HCT116 (cell line): ENCODE data around the gene PEX12. TPM values are rescaled to one million over a fixed set of nuclear protein-coding genes. Genes with fewer than 3 reads are reported as not detected.

ENCODE experiments used
- ATAC-seq: fragments of 200-7000 bp; cut with Tn5 transposase; 2 replicates; pipeline ENCODE4 v1.9.1; 2020; ENCODE audit warnings: mild to moderate bottlenecking, moderate library complexity
- BruUV-seq: library from RNA; stranded (reverse); fragments of 400-500 nt; replicated peaks from 2 replicates; lab custom pipeline; 2021; lab: Mats Ljungman, UMichigan
- CTCF ChIA-PET: fragments of 300-600 bp; sonication (Branson Sonifier 250); formaldehyde crosslinking; loops from one replicate; lab custom pipeline; 2021; ENCODE audit warnings: antibody characterized with exemption; lab: Charles Lee
- POLR2A ChIA-PET: fragments of 300-600, 350-600 bp; sonication (Branson Sonifier 250); formaldehyde crosslinking; loops from one replicate; lab custom pipeline; 2021; ENCODE audit warnings: antibody characterized with exemption; lab: Charles Lee
- RAD21 ChIA-PET, 2 experiments: fragments of 300-600 bp; sonication (Branson Sonifier 250); formaldehyde crosslinking; loops; one replicate each; lab custom pipeline; 2023; ENCODE audit warnings: low total read pairs in 2 of 2; ENCODE audit not compliant: uncharacterized antibody in 2 of 2, unreplicated experiment in 2 of 2, low non-redundant PET in 1 of 2; lab: Charles Lee
- DNase-seq: peaks from one replicate; pipeline ENCODE4 v3.0.0-alpha.2; 2010; ENCODE audit warnings: low read depth, low spot score
- H2AFZ ChIP-seq: fragments of 200-600 bp; shearing (Covaris generic), sonication (generic); 2 replicates; pipeline ENCODE4 v1.6.1; 2017; ENCODE audit warnings: low read depth, mixed run types, mixed read lengths, antibody characterized with exemption, low read length; ENCODE audit not compliant: poor library complexity, severe bottlenecking
- H3K27ac ChIP-seq: 2 replicates; pipeline ENCODE4 v1.5.1; 2012; ENCODE audit warnings: low read depth, low read length
- H3K27me3 ChIP-seq: fragments of 200-600 bp; sonication (generic); 2 replicates; pipeline ENCODE4 v1.6.1; 2016; ENCODE audit warnings: mixed run types, low read length, mixed read lengths; ENCODE audit not compliant: insufficient read depth
- H3K36me3 ChIP-seq, 2 experiments: fragments of 200-500 bp in 1 of 2; fragments of 200-600 bp in 1 of 2; sonication (Bioruptor generic) in 1 of 2; sonication (generic) in 1 of 2; 2 replicates each; pipeline versions ENCODE4 v1.5.1 to v1.6.1; 2014 to 2016; ENCODE audit warnings: low read length in 2 of 2, inconsistent platforms in 1 of 2, mixed read lengths in 1 of 2, mixed run types in 1 of 2; ENCODE audit not compliant: insufficient read depth in 2 of 2, control insufficient read depth in 1 of 2
- H3K4me1 ChIP-seq, 2 experiments: fragments of 200-600 bp in 1 of 2; sonication (generic) in 1 of 2; 2 replicates each; pipeline versions ENCODE4 v1.5.1 to v1.6.1; 2012 to 2017; ENCODE audit warnings: low read length in 2 of 2, inconsistent platforms in 1 of 2, mild to moderate bottlenecking in 1 of 2, mixed read lengths in 1 of 2, mixed run types in 1 of 2, moderate library complexity in 1 of 2; ENCODE audit not compliant: insufficient read depth in 2 of 2, control insufficient read depth in 1 of 2
- H3K4me2 ChIP-seq: fragments of 200-600 bp; sonication (generic); 2 replicates; pipeline ENCODE4 v1.6.1; 2017; ENCODE audit warnings: mixed run types, low read length, mixed read lengths
- H3K4me3 ChIP-seq, 2 experiments: fragments of 200-600 bp in 1 of 2; sonication (generic) in 1 of 2; replicated peaks in 1 of 2; 2 replicates each; pipeline ENCODE4 v1.5.1; 2011 to 2016; ENCODE audit warnings: low read length in 2 of 2, control low read depth in 1 of 2, low read depth in 1 of 2, mild to moderate bottlenecking in 1 of 2, mixed read lengths in 1 of 2, mixed run types in 1 of 2
- H3K79me2 ChIP-seq: fragments of 200-600 bp; sonication (generic); 2 replicates; pipeline ENCODE4 v1.6.1; 2017; ENCODE audit warnings: mild to moderate bottlenecking, mixed run types, low read length, moderate library complexity, mixed read lengths; ENCODE audit not compliant: insufficient read depth
- H3K9ac ChIP-seq: fragments of 200-600 bp; sonication (generic); 2 replicates; pipeline ENCODE4 v1.6.1; 2016; ENCODE audit warnings: low read length, mixed read lengths
- H3K9me2 ChIP-seq: fragments of 200-600 bp; sonication (generic), shearing (Covaris generic); 2 replicates; pipeline ENCODE4 v1.6.1; 2017; ENCODE audit warnings: mixed run types, mild to moderate bottlenecking, moderate library complexity; ENCODE audit not compliant: insufficient read depth
- H3K9me3 ChIP-seq, 2 experiments: fragments of 200-500 bp in 1 of 2; fragments of 200-600 bp in 1 of 2; sonication (Bioruptor generic) in 1 of 2; sonication (generic) in 1 of 2; 2 replicates each; pipeline ENCODE4 v1.6.1; 2014 to 2017; ENCODE audit warnings: low read length in 2 of 2, mixed read lengths in 2 of 2, inconsistent platforms in 1 of 2, low read depth in 1 of 2, mild to moderate bottlenecking in 1 of 2, mixed run types in 1 of 2, moderate library complexity in 1 of 2; ENCODE audit not compliant: control insufficient read depth in 1 of 2, insufficient read depth in 1 of 2
- H4K20me1 ChIP-seq: fragments of 200-600 bp; sonication (generic), shearing (Covaris generic); 2 replicates; pipeline ENCODE4 v1.6.1; 2017; ENCODE audit warnings: mixed run types, mild to moderate bottlenecking, moderate library complexity; ENCODE audit not compliant: insufficient read depth
- ELF1 ChIP-seq: IDR thresholded peaks from 2 replicates; pipeline ENCODE4 v1.6.1; 2012; ENCODE audit warnings: low read depth, borderline replicate concordance
- POLR2AphosphoS5 ChIP-seq: IDR thresholded peaks from 2 replicates; pipeline ENCODE4 v1.6.1; 2011; ENCODE audit warnings: mild to moderate bottlenecking, low read depth, low read length, moderate library complexity
- RAD21 ChIP-seq: IDR thresholded peaks from 2 replicates; pipeline ENCODE4 v1.6.1; 2012; ENCODE audit warnings: low read depth, mild to moderate bottlenecking
- ZNF274 ChIP-seq: fragments of 200-500 bp; sonication (Bioruptor generic); IDR thresholded peaks from 2 replicates; pipeline ENCODE4 v1.6.1; 2014; ENCODE audit warnings: mild to moderate bottlenecking, low read depth, low read length, inconsistent platforms
- intact Hi-C: fragments of 100-400 bp; cut with micrococcal nuclease; formaldehyde crosslinking; loops from 2 replicates; pipeline ENCODE4 v1.10.0; 2022
- total RNA-seq: library from RNA; stranded (reverse); gene quantifications from one replicate; pipeline ENCODE4 v1.2.1, GENCODE V29; 2021; ENCODE audit not compliant: unreplicated experiment
- TF ChIP-seq, protein P1 (sequence below), 3 experiments: fragments of 200-600 bp in 1 of 3; sonication (generic) in 1 of 3; IDR thresholded peaks in 2 of 3; conservative IDR thresholded peaks in 1 of 3; 2 replicates each; pipeline ENCODE4 v1.5.1; 2012 to 2017; ENCODE audit warnings: low read depth in 2 of 3, low read length in 2 of 3, antibody characterized with exemption in 1 of 3, borderline replicate concordance in 1 of 3, control low read depth in 1 of 3, mild to moderate bottlenecking in 1 of 3, mixed read lengths in 1 of 3, mixed run types in 1 of 3, moderate library complexity in 1 of 3; ENCODE audit not compliant: insufficient read depth in 1 of 3

PEX12 gene
- total RNA-seq, 1 experiment from 2014 or later: 5.0 TPM

- ATAC-seq: no peak
- peak overlapping the region; percentile 72 for H2AFZ ChIP-seq
- H3K4me2 ChIP-seq: peak overlapping the region; percentile 89
- H3K9ac ChIP-seq: peak overlapping the region; percentile 85
- RAD21 ChIA-PET: interaction anchor here in 1 of 2 experiments (1.1 kb wide), 1 partner anchor 185 kb away, joined by 3 read pairs; no protein-coding TSS in a partner anchor
- H3K79me2 ChIP-seq: 0 out of 2 replicates have a peak, but pooled peaks cover 4% of the 10 kb centered on the region
- peaks cover 6 to 7% of the 10 kb centered on the region in 2 experiments; a peak in 3 of 4 replicates for H3K36me3 ChIP-seq
- H3K4me1 ChIP-seq: peaks cover 7 to 9% of the 10 kb centered on the region in 2 experiments; a peak in 3 of 4 replicates
- H3K4me3 ChIP-seq: peak overlapping the region; percentile 74 to 94
- intact Hi-C loops: no loop called here
- no peaks in the 10 kb centered on the region for H3K9me2 ChIP-seq
- BruUV-seq: TSS peak; percentile 84
- H3K27ac ChIP-seq: peak overlapping the region; percentile 90
- H3K9me3 ChIP-seq: no peaks in the 10 kb centered on the region
- POLR2A ChIA-PET: interaction anchor here (0.9 to 2.3 kb wide), 6 partner anchors 8 to 230 kb away, joined by 3 to 21 read pairs (median 8); partner anchors contain the start of genes AP2B1 and TAF15
- H4K20me1 ChIP-seq: no peaks in the 10 kb centered on the region
- CTCF ChIA-PET: interaction anchor here (1.4 to 2.0 kb wide), 2 partner anchors 8 to 185 kb away, joined by 6 read pairs; partner anchors contain the start of gene AP2B1
- no peaks in the 10 kb centered on the region for H3K27me3 ChIP-seq
- DNase-seq: no peak
- no peak for TF ChIP-seq POLR2AphosphoS5
- TF ChIP-seq, protein P1, sequence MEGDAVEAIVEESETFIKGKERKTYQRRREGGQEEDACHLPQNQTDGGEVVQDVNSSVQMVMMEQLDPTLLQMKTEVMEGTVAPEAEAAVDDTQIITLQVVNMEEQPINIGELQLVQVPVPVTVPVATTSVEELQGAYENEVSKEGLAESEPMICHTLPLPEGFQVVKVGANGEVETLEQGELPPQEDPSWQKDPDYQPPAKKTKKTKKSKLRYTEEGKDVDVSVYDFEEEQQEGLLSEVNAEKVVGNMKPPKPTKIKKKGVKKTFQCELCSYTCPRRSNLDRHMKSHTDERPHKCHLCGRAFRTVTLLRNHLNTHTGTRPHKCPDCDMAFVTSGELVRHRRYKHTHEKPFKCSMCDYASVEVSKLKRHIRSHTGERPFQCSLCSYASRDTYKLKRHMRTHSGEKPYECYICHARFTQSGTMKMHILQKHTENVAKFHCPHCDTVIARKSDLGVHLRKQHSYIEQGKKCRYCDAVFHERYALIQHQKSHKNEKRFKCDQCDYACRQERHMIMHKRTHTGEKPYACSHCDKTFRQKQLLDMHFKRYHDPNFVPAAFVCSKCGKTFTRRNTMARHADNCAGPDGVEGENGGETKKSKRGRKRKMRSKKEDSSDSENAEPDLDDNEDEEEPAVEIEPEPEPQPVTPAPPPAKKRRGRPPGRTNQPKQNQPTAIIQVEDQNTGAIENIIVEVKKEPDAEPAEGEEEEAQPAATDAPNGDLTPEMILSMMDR (IDR thresholded peaks at IDR 0.05 in 2 of 3, conservative IDR thresholded peaks at IDR 0.05 in 1 of 3; ENCODE audit: borderline replicate concordance in 1 of 3, insufficient read depth in 1 of 3, low read depth in 2 of 3, low read length in 2 of 3): no peak
- no peak for TF ChIP-seq ELF1
- TF ChIP-seq ZNF274: no peak
- no peak for TF ChIP-seq RAD21
Observed at GRCh38 chr17:35578929-35579432, 610 bp upstream of the PEX12 start.
